Fibroblast of lung (primary cell): ENCODE measurements around the gene NTPCR.

Experiments used
- EZH2 ChIP-seq: IDR thresholded peaks from 2 replicates; pipeline ENCODE4 v1.5.1; 2012; ENCODE audit warnings: low read length, control low read depth, mild to moderate bottlenecking; ENCODE audit errors: missing control alignments
- TF ChIP-seq, protein P1 (sequence below), 2 donors: IDR thresholded peaks in 1 of 2; conservative IDR thresholded peaks in 1 of 2; 1 replicate in 1 of 2; 2 replicates in 1 of 2; pipeline ENCODE4 v1.5.1; 2011 to 2012; ENCODE audit warnings: low read length in 2 of 2, control low read depth in 1 of 2, inconsistent platforms in 1 of 2, low read depth in 1 of 2, mild to moderate bottlenecking in 1 of 2

DNA sequence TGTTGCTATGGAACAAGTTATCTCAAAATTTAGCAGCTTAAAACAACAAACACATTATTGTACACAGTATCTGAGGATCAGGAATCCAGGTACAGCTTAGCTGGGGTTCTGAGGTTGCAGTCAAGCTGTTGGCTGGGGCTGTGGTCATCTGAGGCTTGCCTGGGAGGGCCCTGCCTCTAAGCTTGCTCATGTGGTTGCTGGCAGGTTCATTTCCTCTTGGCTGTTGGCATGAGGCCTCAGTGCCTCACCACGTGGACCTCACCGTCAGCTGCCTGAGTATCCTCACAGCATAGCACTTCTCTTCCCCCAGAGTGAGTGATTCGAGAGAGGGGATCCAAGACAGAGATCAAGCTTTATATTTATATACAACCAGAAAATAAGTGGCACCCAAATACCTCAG, 18.6 kb downstream of the NTPCR start:
- TF ChIP-seq, protein P1, sequence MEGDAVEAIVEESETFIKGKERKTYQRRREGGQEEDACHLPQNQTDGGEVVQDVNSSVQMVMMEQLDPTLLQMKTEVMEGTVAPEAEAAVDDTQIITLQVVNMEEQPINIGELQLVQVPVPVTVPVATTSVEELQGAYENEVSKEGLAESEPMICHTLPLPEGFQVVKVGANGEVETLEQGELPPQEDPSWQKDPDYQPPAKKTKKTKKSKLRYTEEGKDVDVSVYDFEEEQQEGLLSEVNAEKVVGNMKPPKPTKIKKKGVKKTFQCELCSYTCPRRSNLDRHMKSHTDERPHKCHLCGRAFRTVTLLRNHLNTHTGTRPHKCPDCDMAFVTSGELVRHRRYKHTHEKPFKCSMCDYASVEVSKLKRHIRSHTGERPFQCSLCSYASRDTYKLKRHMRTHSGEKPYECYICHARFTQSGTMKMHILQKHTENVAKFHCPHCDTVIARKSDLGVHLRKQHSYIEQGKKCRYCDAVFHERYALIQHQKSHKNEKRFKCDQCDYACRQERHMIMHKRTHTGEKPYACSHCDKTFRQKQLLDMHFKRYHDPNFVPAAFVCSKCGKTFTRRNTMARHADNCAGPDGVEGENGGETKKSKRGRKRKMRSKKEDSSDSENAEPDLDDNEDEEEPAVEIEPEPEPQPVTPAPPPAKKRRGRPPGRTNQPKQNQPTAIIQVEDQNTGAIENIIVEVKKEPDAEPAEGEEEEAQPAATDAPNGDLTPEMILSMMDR (conservative IDR thresholded peaks at IDR 0.05 in 1 of 2, IDR thresholded peaks at IDR 0.05 in 1 of 2; ENCODE audit: low read depth in 1 of 2, low read length in 2 of 2) = no peak
- TF ChIP-seq EZH2 = no peak
